Neural cell (in vitro differentiated cells): ENCODE measurements around the gene TFG.
"Not testable (repeated sequence)": the region's sequence is repeated elsewhere in the genome, so short reads cannot be mapped to it uniquely, and the experiment has no call there.

Source experiments
- CTCF ChIP-seq: fragments of 450-650 bp; IDR thresholded peaks from 2 replicates; pipeline ENCODE4 v1.5.1; 2014; ENCODE audit warnings: antibody characterized with exemption, mild to moderate bottlenecking, moderate library complexity; ENCODE audit not compliant: poor library complexity, severe bottlenecking
- EZH2 ChIP-seq: fragments of 200-600, 300-800 bp; shearing (Covaris generic), sonication (generic); IDR thresholded peaks from 2 replicates; pipeline ENCODE4 v1.6.1; 2014; ENCODE audit warnings: antibody characterized with exemption, low read length, borderline replicate concordance, mild to moderate bottlenecking; ENCODE audit not compliant: insufficient read depth, poor library complexity, severe bottlenecking
- REST ChIP-seq: IDR thresholded peaks from 2 replicates; pipeline ENCODE4 v1.6.1; 2012; ENCODE audit warnings: borderline replicate concordance
- SMC3 ChIP-seq: fragments of 450-650 bp; conservative IDR thresholded peaks from 2 replicates; pipeline ENCODE4 v1.6.1; 2014; ENCODE audit warnings: antibody characterized with exemption, mild to moderate bottlenecking, moderate library complexity; ENCODE audit not compliant: poor library complexity

- TF ChIP-seq CTCF, EZH2, SMC3, REST: not testable (repeated sequence)
Observed at GRCh38 chr3:100670995-100671394, 38.3 kb upstream of the TFG start.
